HepG2 (cell line): ENCODE data around the gene PAPOLB. TPM values are rescaled to one million over a fixed set of nuclear protein-coding genes. Genes with fewer than 3 reads are reported as not detected.

Experiments
- KLF6 ChIP-seq: IDR thresholded peaks from 2 replicates; pipeline ENCODE4 v1.8.0; 2016; ENCODE audit warnings: missing biosample characterization, missing genetic modification reagents
- PAF1 ChIP-seq: IDR thresholded peaks from 2 replicates; pipeline ENCODE4 v1.6.1; 2016; ENCODE audit warnings: missing genetic modification reagents, missing compliant biosample characterization
- PHF8 ChIP-seq: sonication (generic); formaldehyde crosslinking; IDR thresholded peaks from 2 replicates; pipeline ENCODE4 v1.5.0; 2020; ENCODE audit warnings: missing genetic modification reagents
- SALL1 ChIP-seq: sonication (generic); formaldehyde crosslinking; IDR thresholded peaks from 2 replicates; pipeline ENCODE4 v1.8.0; 2022; ENCODE audit warnings: mild to moderate bottlenecking, missing genetic modification reagents
- ZNF850 ChIP-seq: sonication (generic); formaldehyde crosslinking; conservative IDR thresholded peaks from 2 replicates; pipeline ENCODE4 v1.9.0; 2021; ENCODE audit warnings: mild to moderate bottlenecking, missing genetic modification reagents
- polyA plus RNA-seq, 8 experiments: library from polyadenylated mRNA; depleted of rRNA in 3 of 8; stranded (reverse) in 7 of 8; unstranded in 1 of 8; fragments of >200 nt; fragmentation: Illumina TruSeq in 4 of 8; extraction: Trizol in 4 of 8; gene quantifications; 2 replicates each; pipeline versions ENCODE4 v1.2.1 to v1.2.3, GENCODE V29; 2011 to 2016; ENCODE audit warnings: low read depth in 4 of 8, missing spikeins in 1 of 8, mixed read lengths in 1 of 8; ENCODE audit not compliant: insufficient read depth in 1 of 8
- total RNA-seq, 5 experiments: library from RNA; depleted of rRNA; stranded (reverse); fragments of >200 nt; fragmentation: Illumina TruSeq; extraction: Trizol; gene quantifications; 2 replicates each; pipeline ENCODE4 v1.2.3, GENCODE V29; 2016; ENCODE audit warnings: low read depth in 1 of 5
- TF ChIP-seq, protein P1 (sequence below): sonication (generic); formaldehyde crosslinking; IDR thresholded peaks from 2 replicates; pipeline ENCODE4 v1.4.0; 2020; ENCODE audit warnings: missing genetic modification reagents
- TF ChIP-seq, protein P2 (sequence below): IDR thresholded peaks from 2 replicates; pipeline ENCODE4 v1.6.1; 2016; ENCODE audit warnings: low read depth, borderline replicate concordance
- TF ChIP-seq, protein P3 (sequence below): sonication (generic); formaldehyde crosslinking; IDR thresholded peaks from 2 replicates; pipeline ENCODE4 v1.4.0; 2020; ENCODE audit warnings: missing genetic modification reagents
- TF ChIP-seq, protein P4 (sequence below): sonication (generic); formaldehyde crosslinking; IDR thresholded peaks from 2 replicates; pipeline ENCODE4 v1.4.0; 2020; ENCODE audit warnings: mild to moderate bottlenecking, missing genetic modification reagents

The PAPOLB gene
- total and polyA plus RNA-seq, 2 of the 13 experiments (the other 11 are each of a cell fraction or from before 2014, with no cell fraction given): not detected

DNA sequence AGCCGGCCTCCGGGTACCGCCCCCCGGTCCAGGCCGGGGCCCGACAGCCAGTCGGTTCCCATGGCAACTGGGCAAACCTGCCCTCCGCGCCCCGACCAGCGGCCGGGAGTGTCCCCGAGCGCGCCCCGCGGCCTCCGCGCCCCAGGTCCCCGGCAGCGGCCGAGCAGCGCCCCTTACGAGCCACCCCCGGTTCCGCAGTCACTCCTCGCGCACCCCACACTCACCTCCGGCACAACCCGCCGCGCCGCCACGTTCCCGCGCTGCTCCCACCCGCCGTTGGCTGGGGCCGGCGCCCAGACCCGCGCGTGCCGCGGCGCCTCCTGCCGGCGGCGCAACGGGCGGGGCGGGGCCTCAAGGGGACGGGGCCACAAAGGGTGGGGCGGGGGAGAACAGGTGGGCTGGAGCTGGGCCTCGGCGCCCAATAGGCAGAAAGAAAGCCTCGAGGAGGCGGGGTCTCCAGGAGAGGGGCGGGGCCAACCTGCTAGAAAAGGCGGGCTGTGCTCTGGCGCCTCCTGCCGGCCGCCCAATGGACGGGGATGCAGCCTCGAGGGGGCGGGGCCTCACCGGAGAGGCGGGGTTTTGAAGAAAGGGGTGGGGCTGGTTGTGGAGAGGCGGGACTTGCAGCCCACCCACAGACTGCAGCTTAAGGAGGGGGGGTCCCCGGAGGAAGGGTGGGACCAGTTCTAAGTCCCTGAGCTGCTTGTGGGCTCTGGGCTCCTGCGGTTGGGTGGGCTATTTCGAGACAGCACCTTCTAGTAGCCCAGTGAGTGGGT, 21.7 kb upstream of the PAPOLB start, which contains the start of gene RADIL (continued):
- TF ChIP-seq, protein P1, sequence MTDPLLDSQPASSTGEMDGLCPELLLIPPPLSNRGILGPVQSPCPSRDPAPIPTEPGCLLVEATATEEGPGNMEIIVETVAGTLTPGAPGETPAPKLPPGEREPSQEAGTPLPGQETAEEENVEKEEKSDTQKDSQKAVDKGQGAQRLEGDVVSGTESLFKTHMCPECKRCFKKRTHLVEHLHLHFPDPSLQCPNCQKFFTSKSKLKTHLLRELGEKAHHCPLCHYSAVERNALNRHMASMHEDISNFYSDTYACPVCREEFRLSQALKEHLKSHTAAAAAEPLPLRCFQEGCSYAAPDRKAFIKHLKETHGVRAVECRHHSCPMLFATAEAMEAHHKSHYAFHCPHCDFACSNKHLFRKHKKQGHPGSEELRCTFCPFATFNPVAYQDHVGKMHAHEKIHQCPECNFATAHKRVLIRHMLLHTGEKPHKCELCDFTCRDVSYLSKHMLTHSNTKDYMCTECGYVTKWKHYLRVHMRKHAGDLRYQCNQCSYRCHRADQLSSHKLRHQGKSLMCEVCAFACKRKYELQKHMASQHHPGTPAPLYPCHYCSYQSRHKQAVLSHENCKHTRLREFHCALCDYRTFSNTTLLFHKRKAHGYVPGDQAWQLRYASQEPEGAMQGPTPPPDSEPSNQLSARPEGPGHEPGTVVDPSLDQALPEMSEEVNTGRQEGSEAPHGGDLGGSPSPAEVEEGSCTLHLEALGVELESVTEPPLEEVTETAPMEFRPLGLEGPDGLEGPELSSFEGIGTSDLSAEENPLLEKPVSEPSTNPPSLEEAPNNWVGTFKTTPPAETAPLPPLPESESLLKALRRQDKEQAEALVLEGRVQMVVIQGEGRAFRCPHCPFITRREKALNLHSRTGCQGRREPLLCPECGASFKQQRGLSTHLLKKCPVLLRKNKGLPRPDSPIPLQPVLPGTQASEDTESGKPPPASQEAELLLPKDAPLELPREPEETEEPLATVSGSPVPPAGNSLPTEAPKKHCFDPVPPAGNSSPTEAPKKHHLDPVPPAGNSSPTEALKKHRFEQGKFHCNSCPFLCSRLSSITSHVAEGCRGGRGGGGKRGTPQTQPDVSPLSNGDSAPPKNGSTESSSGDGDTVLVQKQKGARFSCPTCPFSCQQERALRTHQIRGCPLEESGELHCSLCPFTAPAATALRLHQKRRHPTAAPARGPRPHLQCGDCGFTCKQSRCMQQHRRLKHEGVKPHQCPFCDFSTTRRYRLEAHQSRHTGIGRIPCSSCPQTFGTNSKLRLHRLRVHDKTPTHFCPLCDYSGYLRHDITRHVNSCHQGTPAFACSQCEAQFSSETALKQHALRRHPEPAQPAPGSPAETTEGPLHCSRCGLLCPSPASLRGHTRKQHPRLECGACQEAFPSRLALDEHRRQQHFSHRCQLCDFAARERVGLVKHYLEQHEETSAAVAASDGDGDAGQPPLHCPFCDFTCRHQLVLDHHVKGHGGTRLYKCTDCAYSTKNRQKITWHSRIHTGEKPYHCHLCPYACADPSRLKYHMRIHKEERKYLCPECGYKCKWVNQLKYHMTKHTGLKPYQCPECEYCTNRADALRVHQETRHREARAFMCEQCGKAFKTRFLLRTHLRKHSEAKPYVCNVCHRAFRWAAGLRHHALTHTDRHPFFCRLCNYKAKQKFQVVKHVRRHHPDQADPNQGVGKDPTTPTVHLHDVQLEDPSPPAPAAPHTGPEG: no peak
- TF ChIP-seq SALL1: peak; percentile 19; the same call in 1 of the 2 replicates
- TF ChIP-seq, protein P2, sequence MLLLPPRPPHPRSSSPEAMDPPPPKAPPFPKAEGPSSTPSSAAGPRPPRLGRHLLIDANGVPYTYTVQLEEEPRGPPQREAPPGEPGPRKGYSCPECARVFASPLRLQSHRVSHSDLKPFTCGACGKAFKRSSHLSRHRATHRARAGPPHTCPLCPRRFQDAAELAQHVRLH (CRISPR knock-in tag): peak; percentile 26; the same call in 1 of the 2 replicates
- TF ChIP-seq PHF8 (CRISPR knock-in tag): no peak
- no peak for TF ChIP-seq KLF6 (CRISPR knock-in tag)
- TF ChIP-seq, protein P3, sequence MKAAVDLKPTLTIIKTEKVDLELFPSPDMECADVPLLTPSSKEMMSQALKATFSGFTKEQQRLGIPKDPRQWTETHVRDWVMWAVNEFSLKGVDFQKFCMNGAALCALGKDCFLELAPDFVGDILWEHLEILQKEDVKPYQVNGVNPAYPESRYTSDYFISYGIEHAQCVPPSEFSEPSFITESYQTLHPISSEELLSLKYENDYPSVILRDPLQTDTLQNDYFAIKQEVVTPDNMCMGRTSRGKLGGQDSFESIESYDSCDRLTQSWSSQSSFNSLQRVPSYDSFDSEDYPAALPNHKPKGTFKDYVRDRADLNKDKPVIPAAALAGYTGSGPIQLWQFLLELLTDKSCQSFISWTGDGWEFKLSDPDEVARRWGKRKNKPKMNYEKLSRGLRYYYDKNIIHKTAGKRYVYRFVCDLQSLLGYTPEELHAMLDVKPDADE (CRISPR knock-in tag): no peak
- TF ChIP-seq ZNF850 (CRISPR knock-in tag): no peak
- TF ChIP-seq PAF1 (CRISPR knock-in tag): no peak
- TF ChIP-seq, protein P4, sequence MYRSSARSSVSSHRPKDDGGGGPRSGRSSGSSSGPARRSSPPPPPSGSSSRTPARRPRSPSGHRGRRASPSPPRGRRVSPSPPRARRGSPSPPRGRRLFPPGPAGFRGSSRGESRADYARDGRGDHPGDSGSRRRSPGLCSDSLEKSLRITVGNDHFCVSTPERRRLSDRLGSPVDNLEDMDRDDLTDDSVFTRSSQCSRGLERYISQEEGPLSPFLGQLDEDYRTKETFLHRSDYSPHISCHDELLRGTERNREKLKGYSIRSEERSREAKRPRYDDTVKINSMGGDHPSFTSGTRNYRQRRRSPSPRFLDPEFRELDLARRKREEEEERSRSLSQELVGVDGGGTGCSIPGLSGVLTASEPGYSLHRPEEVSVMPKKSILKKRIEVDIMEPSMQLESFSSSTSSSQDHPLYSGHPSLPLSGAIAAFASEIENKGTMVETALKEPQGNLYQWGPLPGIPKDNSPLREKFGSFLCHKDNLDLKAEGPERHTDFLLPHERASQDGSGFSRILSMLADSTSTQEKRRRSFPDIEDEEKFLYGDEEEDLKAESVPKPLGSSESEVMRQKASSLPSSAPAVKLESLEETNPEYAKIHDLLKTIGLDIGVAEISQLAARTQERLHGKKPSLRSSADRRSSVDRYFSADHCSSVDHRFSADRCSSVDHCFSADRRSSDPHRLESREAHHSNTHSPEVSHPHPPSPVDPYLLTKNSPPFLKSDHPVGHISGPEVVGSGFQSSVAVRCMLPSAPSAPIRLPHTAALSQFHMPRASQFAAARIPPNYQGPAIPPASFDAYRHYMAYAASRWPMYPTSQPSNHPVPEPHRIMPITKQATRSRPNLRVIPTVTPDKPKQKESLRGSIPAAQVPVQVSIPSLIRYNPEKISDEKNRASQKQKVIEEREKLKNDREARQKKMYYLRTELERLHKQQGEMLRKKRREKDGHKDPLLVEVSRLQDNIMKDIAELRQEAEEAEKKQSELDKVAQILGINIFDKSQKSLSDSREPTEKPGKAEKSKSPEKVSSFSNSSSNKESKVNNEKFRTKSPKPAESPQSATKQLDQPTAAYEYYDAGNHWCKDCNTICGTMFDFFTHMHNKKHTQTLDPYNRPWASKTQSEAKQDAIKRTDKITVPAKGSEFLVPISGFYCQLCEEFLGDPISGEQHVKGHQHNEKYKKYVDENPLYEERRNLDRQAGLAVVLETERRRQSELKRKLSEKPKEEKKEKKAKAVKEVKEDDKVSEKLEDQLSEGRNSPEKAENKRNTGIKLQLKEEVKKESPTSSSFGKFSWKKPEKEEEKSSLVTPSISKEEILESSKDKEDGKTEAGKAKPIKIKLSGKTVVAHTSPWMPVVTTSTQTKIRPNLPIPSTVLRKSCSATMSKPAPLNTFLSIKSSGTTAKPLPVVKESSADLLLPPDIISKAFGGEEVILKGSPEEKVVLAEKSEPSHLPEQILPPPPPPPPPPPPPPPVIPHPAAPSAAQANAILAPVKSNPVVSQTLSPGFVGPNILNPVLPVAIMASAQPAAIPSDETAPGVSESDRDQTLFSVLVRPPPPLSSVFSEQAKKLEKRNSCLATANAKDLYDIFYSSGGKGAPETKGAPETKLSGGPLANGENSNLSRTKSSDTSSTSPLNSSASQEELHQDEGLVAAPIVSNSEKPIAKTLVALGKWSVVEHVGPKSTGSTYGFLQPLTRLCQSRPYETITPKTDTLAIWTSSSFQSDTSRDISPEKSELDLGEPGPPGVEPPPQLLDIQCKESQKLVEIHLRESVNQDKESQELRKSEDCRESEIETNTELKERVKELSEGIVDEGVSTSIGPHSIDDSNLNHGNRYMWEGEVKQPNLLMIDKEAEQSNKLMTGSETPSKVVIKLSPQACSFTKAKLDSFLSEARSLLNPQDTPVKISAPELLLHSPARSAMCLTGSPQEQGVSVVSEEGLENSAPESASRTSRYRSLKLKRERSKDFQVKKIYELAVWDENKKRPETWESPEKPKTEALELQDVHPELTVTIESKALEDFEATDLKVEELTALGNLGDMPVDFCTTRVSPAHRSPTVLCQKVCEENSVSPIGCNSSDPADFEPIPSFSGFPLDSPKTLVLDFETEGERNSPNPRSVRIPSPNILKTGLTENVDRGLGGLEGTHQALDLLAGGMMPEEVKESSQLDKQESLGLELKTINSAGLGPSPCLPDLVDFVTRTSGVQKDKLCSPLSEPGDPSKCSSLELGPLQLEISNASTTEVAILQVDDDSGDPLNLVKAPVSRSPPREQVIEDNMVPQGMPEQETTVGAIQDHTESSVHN: no peak
